Endothelial cell of umbilical vein (primary cell): ENCODE results near the gene ENTPD6. TPM values are rescaled to one million over a fixed set of nuclear protein-coding genes. Genes with fewer than 3 reads are reported as not detected.

Experiments
- BruUV-seq: library from RNA; stranded (reverse); fragments of 400-500 nt; replicated peaks from 2 replicates; lab custom pipeline; 2021; lab: Mats Ljungman, UMichigan
- CTCF ChIA-PET: fragments of 300-600, 350-600 bp; sonication (Branson Sonifier 250); formaldehyde crosslinking; loops from one replicate; lab custom pipeline; 2021; ENCODE audit warnings: antibody characterized with exemption, inconsistent platforms; lab: Charles Lee
- POLR2A ChIA-PET: fragments of 300-600, 350-600 bp; sonication (Branson Sonifier 250); formaldehyde crosslinking; loops from one replicate; lab custom pipeline; 2021; ENCODE audit warnings: antibody characterized with exemption, inconsistent platforms; lab: Charles Lee
- DNase-seq: peaks from one replicate; pipeline ENCODE4 v3.0.0-alpha.2; 2011; ENCODE audit warnings: low read depth, low spot score
- FAIRE-seq: peaks from 2 replicates; lab custom pipeline; 2011; peaks lifted over from hg19 to GRCh38; lab: Jason Lieb, UNC
- H2AFZ ChIP-seq: 2 replicates; pipeline ENCODE4 v1.6.0; 2012; ENCODE audit warnings: low read depth, low read length, control low read depth, inconsistent platforms
- H3K27ac ChIP-seq: 2 replicates; pipeline ENCODE4 v1.5.1; 2011; ENCODE audit warnings: low read depth, mild to moderate bottlenecking, control low read depth, low read length, moderate library complexity; ENCODE audit not compliant: insufficient read depth
- H3K27me3 ChIP-seq, 2 experiments: 2 replicates each; pipeline versions ENCODE4 v1.6.0 to v1.6.1; 2011; ENCODE audit warnings: low read length in 2 of 2, mixed read lengths in 1 of 2; ENCODE audit not compliant: control insufficient read depth in 2 of 2, insufficient read depth in 2 of 2
- H3K36me3 ChIP-seq, 2 experiments: 2 replicates in 1 of 2; 3 replicates in 1 of 2; pipeline ENCODE4 v1.5.1; 2011; ENCODE audit warnings: low read length in 2 of 2, mild to moderate bottlenecking in 1 of 2, moderate library complexity in 1 of 2; ENCODE audit not compliant: control insufficient read depth in 2 of 2, insufficient read depth in 2 of 2; ENCODE audit errors: extremely low read depth in 1 of 2
- H3K4me1 ChIP-seq: 3 replicates; pipeline ENCODE4 v1.5.1; 2011; ENCODE audit warnings: mild to moderate bottlenecking, low read length; ENCODE audit not compliant: control insufficient read depth, insufficient read depth; ENCODE audit errors: extremely low read depth
- H3K4me2 ChIP-seq: 2 replicates; pipeline ENCODE4 v1.6.1; 2011; ENCODE audit warnings: low read length, control low read depth, mixed read lengths; ENCODE audit not compliant: insufficient read depth
- H3K4me3 ChIP-seq, 3 experiments: fragments of 200-600 bp in 1 of 3; sonication (generic), shearing (Covaris generic) in 1 of 3; replicated peaks in 1 of 3; 2 replicates each; pipeline ENCODE4 v1.5.1; 2011 to 2016; ENCODE audit warnings: control low read depth in 3 of 3, low read length in 3 of 3, mild to moderate bottlenecking in 2 of 3, inconsistent platforms in 1 of 3, low read depth in 1 of 3, moderate library complexity in 1 of 3; ENCODE audit not compliant: insufficient read depth in 1 of 3
- H3K79me2 ChIP-seq: 2 replicates; pipeline ENCODE4 v1.6.0; 2012; ENCODE audit warnings: low read length, inconsistent platforms; ENCODE audit not compliant: control insufficient read depth, insufficient read depth
- H3K9ac ChIP-seq: replicated peaks from 2 replicates; pipeline ENCODE3; 2011; ENCODE audit warnings: low read length, control low read depth; ENCODE audit not compliant: insufficient read depth; ENCODE audit errors: extremely low read depth
- H3K9me1 ChIP-seq: replicated peaks from 3 replicates; pipeline ENCODE4 v1.6.0; 2011; ENCODE audit warnings: mild to moderate bottlenecking, low read length; ENCODE audit not compliant: control insufficient read depth, insufficient read depth; ENCODE audit errors: extremely low read depth
- H3K9me3 ChIP-seq: replicated peaks from 2 replicates; pipeline ENCODE4 v1.5.1; 2012; ENCODE audit warnings: low read length, inconsistent platforms; ENCODE audit not compliant: control insufficient read depth, insufficient read depth
- H4K20me1 ChIP-seq: replicated peaks from 2 replicates; pipeline ENCODE3; 2011; ENCODE audit warnings: mild to moderate bottlenecking, low read length; ENCODE audit not compliant: control insufficient read depth, insufficient read depth; ENCODE audit errors: extremely low read depth
- EZH2 ChIP-seq: IDR thresholded peaks from 2 replicates; pipeline ENCODE4 v1.6.1; 2012; ENCODE audit warnings: borderline replicate concordance, low read depth, mild to moderate bottlenecking, moderate library complexity, low read length, inconsistent platforms; ENCODE audit not compliant: severe bottlenecking
- FOS ChIP-seq: IDR thresholded peaks from 2 replicates; pipeline ENCODE4 v1.6.1; 2011; ENCODE audit warnings: mild to moderate bottlenecking, low read length, moderate library complexity, borderline replicate concordance; ENCODE audit not compliant: insufficient read depth
- GATA2 ChIP-seq: IDR thresholded peaks from 2 replicates; pipeline ENCODE4 v1.7.0; 2011; ENCODE audit warnings: low read depth, mild to moderate bottlenecking, moderate library complexity, mixed read lengths, low read length; ENCODE audit not compliant: insufficient read length, insufficient read depth
- JUN ChIP-seq: IDR thresholded peaks from 2 replicates; pipeline ENCODE4 v1.6.1; 2011; ENCODE audit warnings: borderline replicate concordance, low read depth; ENCODE audit not compliant: insufficient read length, insufficient read depth
- MYC ChIP-seq: IDR thresholded peaks from one replicate; pipeline ENCODE4 v1.6.1; 2011; ENCODE audit warnings: mild to moderate bottlenecking, low read depth, low read length
- POLR2A ChIP-seq: IDR thresholded peaks from 2 replicates; pipeline ENCODE4 v1.6.1; 2012; ENCODE audit warnings: low read depth, mild to moderate bottlenecking, control low read depth, low read length
- POLR2AphosphoS5 ChIP-seq: IDR thresholded peaks from 2 replicates; pipeline ENCODE4 v1.6.1; 2012; ENCODE audit warnings: low read depth, mild to moderate bottlenecking, control low read depth, low read length, moderate library complexity; ENCODE audit not compliant: insufficient read depth
- dilution Hi-C: fragments of 300-500 bp; cut with MboI; formaldehyde crosslinking; loops from one replicate; pipeline ENCODE4 v1.15.0; 2019; ENCODE audit warnings: low sequenced_read_pairs; ENCODE audit not compliant: extremely low pct_ligation_motif_present
- intact Hi-C: fragments of 100-400 bp; cut with micrococcal nuclease; formaldehyde crosslinking; loops from one replicate; pipeline ENCODE4 v1.10.0; 2022
- polyA plus RNA-seq, 4 experiments: library from polyadenylated mRNA; depleted of rRNA in 3 of 4; stranded (reverse) in 3 of 4; unstranded in 1 of 4; fragments of >200 nt; gene quantifications; 2 replicates each; pipeline versions ENCODE4 v1.2.1 to v1.2.3, GENCODE V29; 2011 to 2012; ENCODE audit warnings: missing spikeins in 1 of 4
- total RNA-seq: library from RNA; stranded (reverse); gene quantifications from 2 replicates; pipeline ENCODE4 v1.2.3, GENCODE V29; 2021
- TF ChIP-seq, protein P1 (sequence below), 2 donors: IDR thresholded peaks; 1 replicate in 1 of 2; 2 replicates in 1 of 2; pipeline ENCODE4 v1.5.1; 2011; ENCODE audit warnings: low read length in 2 of 2, mild to moderate bottlenecking in 2 of 2, moderate library complexity in 2 of 2, control low read depth in 1 of 2, inconsistent platforms in 1 of 2, low read depth in 1 of 2; ENCODE audit not compliant: insufficient read depth in 1 of 2; ENCODE audit errors: extremely low read depth in 1 of 2
- TF ChIP-seq, protein P2 (sequence below): IDR thresholded peaks from 2 replicates; pipeline ENCODE4 v1.6.1; 2011; ENCODE audit not compliant: insufficient read depth, insufficient read length

ENTPD6 gene
- total and polyA plus RNA-seq, 2 donors (not counting 3 experiments of a cell fraction or from before 2014, with no cell fraction given): 51.2 to 86.3 TPM

DNA sequence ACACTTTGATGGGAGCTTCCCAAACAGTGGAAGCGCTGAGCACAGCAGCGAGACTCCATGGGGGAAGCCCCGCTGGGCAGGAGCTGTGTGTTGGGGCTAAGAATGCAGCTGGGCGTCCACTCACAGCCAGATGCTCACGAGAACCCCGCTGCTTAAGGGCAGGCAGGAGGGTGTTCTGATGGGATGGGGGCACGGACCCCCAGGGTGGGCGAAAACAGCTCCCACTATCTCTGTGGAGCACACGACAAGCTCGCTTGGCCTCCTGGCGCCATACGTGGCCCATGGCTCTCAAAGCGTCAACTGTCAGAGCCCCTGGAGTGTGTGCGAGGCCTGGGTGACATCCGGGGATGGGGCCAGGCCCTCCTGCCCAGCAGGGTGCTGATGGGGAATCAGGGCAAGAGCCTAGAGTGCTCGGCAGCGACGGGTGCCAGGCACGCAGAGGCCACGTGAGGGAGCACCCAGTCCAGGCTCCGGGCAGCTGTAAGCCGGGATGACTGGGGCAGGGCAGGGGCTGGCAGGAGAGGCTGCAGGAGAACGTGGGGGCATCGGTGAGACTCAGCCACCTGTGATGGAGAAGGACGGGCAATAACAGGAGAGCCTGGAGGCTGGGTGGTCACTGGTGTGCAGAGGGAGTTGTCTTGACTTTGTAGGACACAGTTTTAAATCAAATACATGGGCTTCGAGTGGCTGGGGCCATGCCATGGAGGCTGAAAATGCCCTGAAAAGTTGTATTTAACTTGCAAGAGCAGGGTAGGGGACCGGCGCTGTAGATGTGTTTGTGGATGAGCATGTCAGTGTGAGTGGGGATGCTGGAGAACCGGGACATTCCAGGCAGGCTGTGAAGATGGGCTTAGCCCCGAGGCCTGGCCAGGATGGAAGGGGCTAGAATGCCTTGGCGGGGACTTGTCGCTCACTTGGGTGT is 79.6 kb downstream of the ENTPD6 start:
- no TSS peak for BruUV-seq
- H3K9ac ChIP-seq: no peak overlapping the region
- H3K27me3 ChIP-seq: no peaks in the 10 kb centered on the region
- POLR2A ChIA-PET: no interaction called here
- DNase-seq (no peak), FAIRE-seq (no peak)
- H3K4me2 ChIP-seq: no peak overlapping the region
- no peaks in the 10 kb centered on the region for H3K4me1 ChIP-seq
- no peak overlapping the region for H3K4me3 ChIP-seq
- intact Hi-C loops (no loop called here), dilution Hi-C loops (no loop called here)
- no peak overlapping the region for H2AFZ ChIP-seq
- H3K27ac ChIP-seq: no peak overlapping the region
- TF ChIP-seq MYC (no peak), POLR2AphosphoS5 (no peak), FOS (no peak), EZH2 (no peak), JUN (no peak), POLR2A (no peak), GATA2 (no peak)
- TF ChIP-seq, protein P1, sequence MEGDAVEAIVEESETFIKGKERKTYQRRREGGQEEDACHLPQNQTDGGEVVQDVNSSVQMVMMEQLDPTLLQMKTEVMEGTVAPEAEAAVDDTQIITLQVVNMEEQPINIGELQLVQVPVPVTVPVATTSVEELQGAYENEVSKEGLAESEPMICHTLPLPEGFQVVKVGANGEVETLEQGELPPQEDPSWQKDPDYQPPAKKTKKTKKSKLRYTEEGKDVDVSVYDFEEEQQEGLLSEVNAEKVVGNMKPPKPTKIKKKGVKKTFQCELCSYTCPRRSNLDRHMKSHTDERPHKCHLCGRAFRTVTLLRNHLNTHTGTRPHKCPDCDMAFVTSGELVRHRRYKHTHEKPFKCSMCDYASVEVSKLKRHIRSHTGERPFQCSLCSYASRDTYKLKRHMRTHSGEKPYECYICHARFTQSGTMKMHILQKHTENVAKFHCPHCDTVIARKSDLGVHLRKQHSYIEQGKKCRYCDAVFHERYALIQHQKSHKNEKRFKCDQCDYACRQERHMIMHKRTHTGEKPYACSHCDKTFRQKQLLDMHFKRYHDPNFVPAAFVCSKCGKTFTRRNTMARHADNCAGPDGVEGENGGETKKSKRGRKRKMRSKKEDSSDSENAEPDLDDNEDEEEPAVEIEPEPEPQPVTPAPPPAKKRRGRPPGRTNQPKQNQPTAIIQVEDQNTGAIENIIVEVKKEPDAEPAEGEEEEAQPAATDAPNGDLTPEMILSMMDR (IDR thresholded peaks at IDR 0.05; ENCODE audit: extremely low read depth in 1 of 2, insufficient read depth in 1 of 2, low read depth in 1 of 2, low read length in 2 of 2): no peak
- TF ChIP-seq, protein P2, sequence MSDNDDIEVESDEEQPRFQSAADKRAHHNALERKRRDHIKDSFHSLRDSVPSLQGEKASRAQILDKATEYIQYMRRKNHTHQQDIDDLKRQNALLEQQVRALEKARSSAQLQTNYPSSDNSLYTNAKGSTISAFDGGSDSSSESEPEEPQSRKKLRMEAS: no peak
- no peaks in the 10 kb centered on the region for H3K9me3 ChIP-seq
- H3K36me3 ChIP-seq: peaks cover 4 to 61% of the 10 kb centered on the region in 2 experiments
- CTCF ChIA-PET: interaction anchor here (1.1 to 1.3 kb wide), 2 partner anchors 9 to 124 kb away, joined by 4 to 6 read pairs; no protein-coding TSS in a partner anchor
- H3K9me1 ChIP-seq: no peaks in the 10 kb centered on the region
- no peaks in the 10 kb centered on the region for H3K79me2 ChIP-seq
- no peaks in the 10 kb centered on the region for H4K20me1 ChIP-seq
